Kidney epithelial cell (primary cell): ENCODE data around the gene JAK3. TPM values are rescaled to one million over a fixed set of nuclear protein-coding genes. Genes with fewer than 3 reads are reported as not detected.

Experiments used
- DNase-seq: peaks from one replicate; pipeline ENCODE4 v3.0.0-alpha.2; 2010; ENCODE audit warnings: low read depth
- H3K27me3 ChIP-seq: 2 replicates; pipeline ENCODE4 v1.6.0; 2011; ENCODE audit warnings: low read length; ENCODE audit not compliant: control insufficient read depth, insufficient read depth
- H3K36me3 ChIP-seq: 2 replicates; pipeline ENCODE4 v1.5.1; 2011; ENCODE audit warnings: low read length; ENCODE audit not compliant: control insufficient read depth, insufficient read depth
- H3K4me3 ChIP-seq: 2 replicates; pipeline ENCODE4 v1.5.1; 2011; ENCODE audit warnings: low read depth, mild to moderate bottlenecking, control low read depth, low read length
- total RNA-seq: library from RNA; depleted of rRNA; stranded (reverse); fragments of >200 nt; gene quantifications from 2 replicates; pipeline ENCODE4 v1.2.3, GENCODE V29; 2015
- TF ChIP-seq, protein P1 (sequence below): IDR thresholded peaks from 2 replicates; pipeline ENCODE4 v1.5.1; 2011; ENCODE audit warnings: mild to moderate bottlenecking, moderate library complexity, low read length, control low read depth, inconsistent platforms; ENCODE audit not compliant: insufficient read depth, poor library complexity, severe bottlenecking

JAK3 gene
- total RNA-seq, 1 donor from 2014 or later, result 8.9 TPM

DNA sequence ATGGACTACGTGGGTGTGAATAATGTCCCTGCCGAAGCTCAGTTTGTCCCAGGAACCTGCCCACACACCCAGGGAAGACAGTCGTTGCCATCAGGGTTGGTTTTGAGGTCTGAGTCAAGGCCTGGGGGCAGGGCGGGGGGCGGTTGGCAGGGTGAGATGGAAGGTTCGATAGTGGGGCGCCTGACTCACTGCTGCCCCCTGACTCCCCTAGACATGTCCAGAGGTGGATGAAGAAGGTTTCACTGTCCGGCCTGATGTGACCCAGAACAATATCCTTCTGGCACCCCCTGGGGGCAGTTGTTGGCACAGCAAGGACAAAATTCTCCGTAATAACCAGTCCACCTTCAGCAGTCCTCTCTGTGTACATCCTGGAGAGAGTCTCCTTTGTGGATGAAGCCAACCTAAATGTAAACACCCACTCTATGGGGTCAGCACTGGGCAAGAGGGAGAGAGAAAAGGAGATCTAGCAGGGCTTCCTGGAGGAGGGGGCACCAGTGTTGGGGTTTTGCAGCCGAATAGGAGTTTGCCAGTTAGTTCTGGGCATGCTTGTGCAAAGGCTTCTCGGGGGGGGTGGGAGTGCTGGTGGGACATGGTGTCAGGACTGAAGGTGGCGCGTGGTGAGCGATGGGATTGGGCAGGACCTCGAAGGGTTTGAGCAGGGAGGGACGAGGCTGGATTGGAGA, 72.4 kb downstream of the JAK3 start:
- Histone ChIP-seq H3K4me3 (no peak overlapping the region), H3K36me3 (no peaks in the 10 kb centered on the region), H3K27me3 (peaks cover 7% of the 10 kb centered on the region)
- TF ChIP-seq, protein P1, sequence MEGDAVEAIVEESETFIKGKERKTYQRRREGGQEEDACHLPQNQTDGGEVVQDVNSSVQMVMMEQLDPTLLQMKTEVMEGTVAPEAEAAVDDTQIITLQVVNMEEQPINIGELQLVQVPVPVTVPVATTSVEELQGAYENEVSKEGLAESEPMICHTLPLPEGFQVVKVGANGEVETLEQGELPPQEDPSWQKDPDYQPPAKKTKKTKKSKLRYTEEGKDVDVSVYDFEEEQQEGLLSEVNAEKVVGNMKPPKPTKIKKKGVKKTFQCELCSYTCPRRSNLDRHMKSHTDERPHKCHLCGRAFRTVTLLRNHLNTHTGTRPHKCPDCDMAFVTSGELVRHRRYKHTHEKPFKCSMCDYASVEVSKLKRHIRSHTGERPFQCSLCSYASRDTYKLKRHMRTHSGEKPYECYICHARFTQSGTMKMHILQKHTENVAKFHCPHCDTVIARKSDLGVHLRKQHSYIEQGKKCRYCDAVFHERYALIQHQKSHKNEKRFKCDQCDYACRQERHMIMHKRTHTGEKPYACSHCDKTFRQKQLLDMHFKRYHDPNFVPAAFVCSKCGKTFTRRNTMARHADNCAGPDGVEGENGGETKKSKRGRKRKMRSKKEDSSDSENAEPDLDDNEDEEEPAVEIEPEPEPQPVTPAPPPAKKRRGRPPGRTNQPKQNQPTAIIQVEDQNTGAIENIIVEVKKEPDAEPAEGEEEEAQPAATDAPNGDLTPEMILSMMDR, result peak; percentile 56
- no peak for DNase-seq

Other genes starting within 250 kb of the JAK3 start
- gene UNC13A, start 159.6 kb downstream of the JAK3 start, total RNA-seq, result 0.27 and 2.0 TPM in 2 replicates
- 43.1 and 57.4 TPM in 2 replicates for gene MAP1S, start 128.5 kb downstream of the JAK3 start, total RNA-seq
- gene FCHO1, start 96.5 kb downstream of the JAK3 start, total RNA-seq, result 1.5 and 3.8 TPM in 2 replicates
- 11.5 and 13.6 TPM in 2 replicates for gene B3GNT3, start 52.8 kb downstream of the JAK3 start, total RNA-seq
- not detected in 2 replicates for gene INSL3, start 26.5 kb downstream of the JAK3 start, total RNA-seq
- 2,478 and 2,480 TPM in 2 replicates for gene RPL18A, start 11.9 kb upstream of the JAK3 start, total RNA-seq
- gene SLC5A5, start 24.0 kb upstream of the JAK3 start, total RNA-seq, result 0.13 TPM in 1 of 2 replicates, not detected in the other
- gene CCDC124, start 85.0 kb upstream of the JAK3 start, total RNA-seq, result 104 and 118 TPM in 2 replicates
- gene KCNN1, start 119.1 kb upstream of the JAK3 start, total RNA-seq, result 2.3 and 4.7 TPM in 2 replicates
- gene ARRDC2, start 160.2 kb upstream of the JAK3 start, total RNA-seq, result 8.4 and 12.5 TPM in 2 replicates
- 0.07 TPM in 1 of 2 replicates, not detected in the other for gene IL12RB1, start 239.0 kb upstream of the JAK3 start, total RNA-seq
- gene MAST3, start 249.8 kb upstream of the JAK3 start, total RNA-seq, result 4.6 and 4.8 TPM in 2 replicates